Thyroid gland (tissue), 4 donors: ENCODE results near the gene COBLL1. TPM values are rescaled to one million over a fixed set of nuclear protein-coding genes. Genes with fewer than 3 reads are reported as not detected.

Experiments
- DNase-seq, 2 donors: peaks; one replicate each; pipeline ENCODE4 v3.0.0-alpha.2; 2019
- H3K27ac ChIP-seq, 3 donors: fragments of 200-600 bp; sonication (generic); 1 replicate in 2 of 3; 2 replicates in 1 of 3; pipeline ENCODE4 v1.5.1; 2016 to 2019; ENCODE audit warnings: mild to moderate bottlenecking in 1 of 3, moderate library complexity in 1 of 3
- H3K27me3 ChIP-seq: fragments of 200-600 bp; sonication (generic); one replicate; pipeline ENCODE4 v1.5.1; 2019
- H3K36me3 ChIP-seq, 2 donors: fragments of 200-600 bp; sonication (generic); one replicate each; pipeline ENCODE4 v1.5.1; 2016 to 2019
- H3K4me1 ChIP-seq, 2 donors: fragments of 200-600 bp; sonication (generic); one replicate each; pipeline ENCODE4 v1.5.1; 2017 to 2019
- H3K4me3 ChIP-seq, 3 donors: fragments of 200-600 bp; sonication (generic); replicated peaks in 1 of 3; 1 replicate in 2 of 3; 2 replicates in 1 of 3; pipeline ENCODE4 v1.5.1; 2016; ENCODE audit warnings: mild to moderate bottlenecking in 1 of 3
- H3K9me3 ChIP-seq: fragments of 200-600 bp; sonication (generic); one replicate; pipeline ENCODE4 v1.5.1; 2017
- CTCF ChIP-seq, 6 experiments: fragments of 200-600 bp in 3 of 6; fragments of 450-650 bp in 3 of 6; sonication (generic) in 3 of 6; IDR thresholded peaks; one replicate each; pipeline ENCODE4 v1.5.1; 2016 to 2019; ENCODE audit warnings: antibody characterized with exemption in 6 of 6, mild to moderate bottlenecking in 2 of 6, inconsistent platforms in 1 of 6, moderate library complexity in 1 of 6
- POLR2A ChIP-seq, 2 donors: fragments of 450-650 bp; IDR thresholded peaks; one replicate each; pipeline ENCODE4 v1.6.1; 2017; ENCODE audit warnings: antibody characterized with exemption in 2 of 2, mild to moderate bottlenecking in 2 of 2, moderate library complexity in 1 of 2
- WGBS, 2 donors: methylation state at CpG; one replicate each; pipeline ENCODE4 v1.1.5; 2017; 5-methylcytosine and 5-hydroxymethylcytosine counted together
- intact Hi-C: fragments of 100-400 bp; cut with DNase I; formaldehyde crosslinking; loops from one replicate; pipeline ENCODE4 v1.15.1; 2023
- total RNA-seq, 4 donors: library from RNA; depleted of rRNA; stranded (reverse); fragments of >200 nt; gene quantifications; one replicate each; pipeline ENCODE4 v1.2.3, GENCODE V29; 2016

Gene COBLL1
- 10 to 100 TPM; 41.8 to 90.8 (median 76.9) TPM for total RNA-seq

- Histone ChIP-seq H3K27ac (peak within 1 kb of the TSS; percentile 96 to 99 (median 99)), H3K9me3 (no peaks in the 10 kb centered on the region), H3K36me3 (no peaks in the 10 kb centered on the region), H3K4me3 (peak within 1 kb of the TSS; percentile 71 to 79 (median 72)), H3K4me1 (peaks cover 10 to 28% of the 10 kb centered on the region in 2 donors), H3K27me3 (no peaks in the 10 kb centered on the region)
- TF ChIP-seq POLR2A (IDR thresholded peaks at IDR 0.05) (peak in 1 of 2 donors; percentile 84), CTCF (IDR thresholded peaks at IDR 0.05) (peak; percentile 33 to 94 (median 89))
- 0 to 1% methylated on average over 32 to 43 of the region's 57 CpGs for WGBS, 2 donors
- intact Hi-C loops = loop anchor here (10.0 kb wide), 2 partner anchors 73 to 87 kb away; no protein-coding TSS in a partner anchor
- DNase-seq = peak; percentile 92 to 95
Measured at GRCh38 chr2:164841719-164842623, at the start of gene COBLL1. TSS of gene COBLL1 (minus strand) at chr2:164841823. CDS start at chr2:164841196, 627 bp downstream.

- no peaks in the 10 kb centered on the region for H3K36me3 ChIP-seq
- H3K4me3 ChIP-seq = no peak overlapping the region
- intact Hi-C loops = no loop called here
- WGBS, 2 donors = 55 to 62% methylated on average over 4 of the region's 4 CpGs
- TF ChIP-seq CTCF (IDR thresholded peaks at IDR 0.05) = no peak
- no peak for TF ChIP-seq POLR2A (IDR thresholded peaks at IDR 0.05)
- H3K27me3 ChIP-seq = no peaks in the 10 kb centered on the region
- H3K4me1 ChIP-seq = no peaks in the 10 kb centered on the region
- DNase-seq = no peak
- H3K9me3 ChIP-seq = no peaks in the 10 kb centered on the region
- no peak overlapping the region for H3K27ac ChIP-seq
Measured at GRCh38 chr2:164890544-164890943, 48.9 kb upstream of the COBLL1 start.

GRCh38 chr2:164888592-164888991 lies 47.0 kb upstream of the COBLL1 start:
- H3K27ac ChIP-seq = no peak overlapping the region
- TF ChIP-seq POLR2A (IDR thresholded peaks at IDR 0.05) (no peak), CTCF (IDR thresholded peaks at IDR 0.05) (no peak)
- intact Hi-C loops = no loop called here
- 80% methylated on average over 3 of the region's 3 CpGs for WGBS, 2 donors
- no peaks in the 10 kb centered on the region for H3K9me3 ChIP-seq
- H3K36me3 ChIP-seq = no peaks in the 10 kb centered on the region
- DNase-seq = no peak
- H3K27me3 ChIP-seq = no peaks in the 10 kb centered on the region
- no peaks in the 10 kb centered on the region for H3K4me1 ChIP-seq
- H3K4me3 ChIP-seq = no peak overlapping the region

- H3K9me3 ChIP-seq = no peaks in the 10 kb centered on the region
- no peaks in the 10 kb centered on the region for H3K36me3 ChIP-seq
- no peak overlapping the region for H3K4me3 ChIP-seq
- 83 to 89% methylated on average over 4 of the region's 4 CpGs for WGBS, 2 donors
- no peak for TF ChIP-seq CTCF (IDR thresholded peaks at IDR 0.05)
- TF ChIP-seq POLR2A (IDR thresholded peaks at IDR 0.05) = no peak
- intact Hi-C loops = no loop called here
- no peak for DNase-seq
- no peaks in the 10 kb centered on the region for H3K27me3 ChIP-seq
- no peak overlapping the region for H3K27ac ChIP-seq
- no peaks in the 10 kb centered on the region for H3K4me1 ChIP-seq
Measured at GRCh38 chr2:164887434-164888144, 46.0 kb upstream of the COBLL1 start.
